ENCODE results near the gene ROCK2. TPM values are rescaled to one million over a fixed set of nuclear protein-coding genes. Genes with fewer than 3 reads are reported as not detected.

Gene ROCK2
- total and polyA plus RNA-seq, 9 of the 15 experiments (the other 6 are each of a cell fraction or from before 2014, with no cell fraction given): 4.9 to 30.6 (median 14.3) TPM

DNA sequence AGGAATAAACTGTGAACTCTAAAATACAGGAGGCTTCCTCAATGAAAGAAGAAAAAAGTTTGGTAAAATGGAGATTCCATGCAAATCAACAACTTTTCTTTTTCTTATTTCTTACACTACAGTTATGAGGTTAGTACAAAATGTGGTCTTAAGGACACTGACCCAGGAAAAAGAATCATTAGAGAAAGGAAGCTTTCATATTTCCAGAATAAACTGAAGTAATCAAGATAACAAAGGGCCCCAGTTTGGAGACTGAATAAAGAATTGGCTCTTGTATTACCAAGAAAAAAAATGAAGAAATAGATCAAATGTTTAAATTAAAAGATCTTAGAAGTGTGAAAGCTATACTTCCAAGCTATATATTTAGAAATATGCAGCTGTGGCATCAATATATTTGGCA is 116.8 kb downstream of the ROCK2 start (continued):
- TF ChIP-seq, protein P1, sequence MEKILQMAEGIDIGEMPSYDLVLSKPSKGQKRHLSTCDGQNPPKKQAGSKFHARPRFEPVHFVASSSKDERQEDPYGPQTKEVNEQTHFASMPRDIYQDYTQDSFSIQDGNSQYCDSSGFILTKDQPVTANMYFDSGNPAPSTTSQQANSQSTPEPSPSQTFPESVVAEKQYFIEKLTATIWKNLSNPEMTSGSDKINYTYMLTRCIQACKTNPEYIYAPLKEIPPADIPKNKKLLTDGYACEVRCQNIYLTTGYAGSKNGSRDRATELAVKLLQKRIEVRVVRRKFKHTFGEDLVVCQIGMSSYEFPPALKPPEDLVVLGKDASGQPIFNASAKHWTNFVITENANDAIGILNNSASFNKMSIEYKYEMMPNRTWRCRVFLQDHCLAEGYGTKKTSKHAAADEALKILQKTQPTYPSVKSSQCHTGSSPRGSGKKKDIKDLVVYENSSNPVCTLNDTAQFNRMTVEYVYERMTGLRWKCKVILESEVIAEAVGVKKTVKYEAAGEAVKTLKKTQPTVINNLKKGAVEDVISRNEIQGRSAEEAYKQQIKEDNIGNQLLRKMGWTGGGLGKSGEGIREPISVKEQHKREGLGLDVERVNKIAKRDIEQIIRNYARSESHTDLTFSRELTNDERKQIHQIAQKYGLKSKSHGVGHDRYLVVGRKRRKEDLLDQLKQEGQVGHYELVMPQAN (IDR thresholded peaks at IDR 0.05; ENCODE audit: borderline replicate concordance): no peak
- TF ChIP-seq RBM39 (optimal IDR thresholded peaks at IDR 0.05; ENCODE audit: low read depth, low read length) (no peak), CBX2 (IDR thresholded peaks at IDR 0.05; ENCODE audit: insufficient read depth, low read length, poor library complexity, severe bottlenecking) (no peak), HNRNPLL (IDR thresholded peaks at IDR 0.05; ENCODE audit: low read depth, low read length, poor library complexity, severe bottlenecking) (no peak), ZKSCAN3 (CRISPR knock-in tag; IDR thresholded peaks at IDR 0.05) (no peak), ZKSCAN8 (CRISPR knock-in tag; IDR thresholded peaks at IDR 0.05) (no peak), EWSR1 (IDR thresholded peaks at IDR 0.05; ENCODE audit: borderline replicate concordance, low read depth, partially characterized antibody) (no peak), LARP7 (IDR thresholded peaks at IDR 0.05) (no peak), ZSCAN32 (CRISPR knock-in tag; IDR thresholded peaks at IDR 0.05) (no peak), ILF3 (IDR thresholded peaks at IDR 0.05; ENCODE audit: borderline replicate concordance) (no peak), LCOR (CRISPR knock-in tag; IDR thresholded peaks at IDR 0.05) (no peak), SLC30A9 (CRISPR knock-in tag; IDR thresholded peaks at IDR 0.05) (no peak), TAF7 (tag; IDR thresholded peaks at IDR 0.05) (no peak)
- TF ChIP-seq, protein P2, sequence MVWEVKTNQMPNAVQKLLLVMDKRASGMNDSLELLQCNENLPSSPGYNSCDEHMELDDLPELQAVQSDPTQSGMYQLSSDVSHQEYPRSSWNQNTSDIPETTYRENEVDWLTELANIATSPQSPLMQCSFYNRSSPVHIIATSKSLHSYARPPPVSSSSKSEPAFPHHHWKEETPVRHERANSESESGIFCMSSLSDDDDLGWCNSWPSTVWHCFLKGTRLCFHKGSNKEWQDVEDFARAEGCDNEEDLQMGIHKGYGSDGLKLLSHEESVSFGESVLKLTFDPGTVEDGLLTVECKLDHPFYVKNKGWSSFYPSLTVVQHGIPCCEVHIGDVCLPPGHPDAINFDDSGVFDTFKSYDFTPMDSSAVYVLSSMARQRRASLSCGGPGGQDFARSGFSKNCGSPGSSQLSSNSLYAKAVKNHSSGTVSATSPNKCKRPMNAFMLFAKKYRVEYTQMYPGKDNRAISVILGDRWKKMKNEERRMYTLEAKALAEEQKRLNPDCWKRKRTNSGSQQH (CRISPR knock-in tag; IDR thresholded peaks at IDR 0.05): no peak
